ENCODE data around the gene FGD2. TPM values are rescaled to one million over a fixed set of nuclear protein-coding genes. Genes with fewer than 3 reads are reported as not detected.

FGD2 gene
- total RNA-seq, 2 experiments from 2014 or later = 1.4 to 1.6 TPM

DNA sequence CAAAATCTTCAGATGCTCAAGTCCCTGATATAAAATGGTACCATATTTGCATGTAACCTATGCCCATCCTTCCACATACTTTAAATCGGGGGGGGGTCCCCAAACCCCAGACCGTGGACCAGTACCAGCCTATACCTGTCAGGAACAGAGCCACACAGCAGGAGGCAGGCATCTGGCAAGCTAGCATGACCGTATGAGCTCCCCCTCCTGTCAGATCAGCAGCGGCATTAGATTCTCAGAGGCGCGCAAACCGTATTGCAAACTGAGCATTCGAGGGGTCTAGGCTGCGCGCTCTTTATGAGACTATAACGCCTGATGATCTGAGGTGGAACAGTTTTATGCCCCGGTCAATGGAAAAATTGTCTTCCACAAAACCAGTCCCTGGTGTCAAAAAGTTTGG, 30.7 kb downstream of the FGD2 start:
- CTCF ChIA-PET = interaction anchor here (1.6 kb wide), 1 partner anchor 9 kb away, joined by 4 read pairs; no protein-coding TSS in a partner anchor

DNA sequence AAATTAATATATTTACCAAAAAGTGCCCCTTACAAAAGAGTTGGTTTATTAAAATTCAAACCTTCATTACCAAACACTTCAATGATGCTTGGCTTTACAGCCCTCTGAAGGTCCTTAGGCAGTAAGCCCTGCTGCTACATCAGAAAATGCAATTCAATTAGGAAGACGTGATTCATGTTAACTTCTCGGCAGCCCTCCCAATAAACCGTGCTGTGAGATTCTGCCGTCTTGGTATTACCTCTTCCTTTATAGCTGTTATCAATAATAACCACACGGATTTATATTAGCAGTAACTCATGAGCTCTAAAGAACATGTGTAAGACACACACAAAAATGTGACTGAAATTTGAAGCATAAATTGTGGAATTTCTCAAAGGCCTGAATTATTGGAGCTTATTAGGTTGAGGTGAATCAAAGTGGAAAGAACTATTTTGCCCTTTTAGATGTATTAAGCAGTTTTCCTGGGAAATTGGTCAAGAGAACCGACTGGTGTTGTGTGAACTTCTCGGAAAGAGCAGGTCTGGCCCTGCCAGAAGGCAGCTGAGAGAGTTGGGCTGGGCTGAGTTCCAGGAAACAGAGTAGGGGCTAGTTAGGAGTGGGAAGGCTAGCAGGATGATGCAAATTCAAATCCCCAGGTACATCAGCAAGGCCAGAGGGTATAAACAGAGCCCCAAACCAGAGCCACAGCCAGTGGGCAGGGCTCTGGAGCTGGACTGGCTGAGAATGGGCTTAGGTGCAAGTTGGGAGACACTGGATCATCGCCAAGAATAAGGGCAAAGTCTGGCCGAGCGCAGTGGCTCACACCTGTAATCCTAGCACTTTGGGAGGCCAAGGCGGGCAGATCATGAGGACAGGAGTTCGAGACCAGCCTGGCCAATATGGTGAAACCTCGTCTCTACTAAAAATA, 33.1 kb downstream of the FGD2 start:
- Mint-ChIP-seq H3K36me3 (ENCODE audit: low read depth) (peaks cover 3% of the 10 kb centered on the region), H3K4me1 (ENCODE audit: low read depth) (peaks cover 46% of the 10 kb centered on the region), H3K9me3 (no peaks in the 10 kb centered on the region), H3K27me3 (no peaks in the 10 kb centered on the region), H3K27ac (peak overlapping the region; percentile 73), H3K4me3 (no peak overlapping the region)
- DNase-seq = no peak
- CTCF ChIA-PET = interaction anchor here (0.9 to 1.3 kb wide), 4 partner anchors 9 to 171 kb away, joined by 3 read pairs; no protein-coding TSS in a partner anchor
- TF ChIP-seq, protein P1, sequence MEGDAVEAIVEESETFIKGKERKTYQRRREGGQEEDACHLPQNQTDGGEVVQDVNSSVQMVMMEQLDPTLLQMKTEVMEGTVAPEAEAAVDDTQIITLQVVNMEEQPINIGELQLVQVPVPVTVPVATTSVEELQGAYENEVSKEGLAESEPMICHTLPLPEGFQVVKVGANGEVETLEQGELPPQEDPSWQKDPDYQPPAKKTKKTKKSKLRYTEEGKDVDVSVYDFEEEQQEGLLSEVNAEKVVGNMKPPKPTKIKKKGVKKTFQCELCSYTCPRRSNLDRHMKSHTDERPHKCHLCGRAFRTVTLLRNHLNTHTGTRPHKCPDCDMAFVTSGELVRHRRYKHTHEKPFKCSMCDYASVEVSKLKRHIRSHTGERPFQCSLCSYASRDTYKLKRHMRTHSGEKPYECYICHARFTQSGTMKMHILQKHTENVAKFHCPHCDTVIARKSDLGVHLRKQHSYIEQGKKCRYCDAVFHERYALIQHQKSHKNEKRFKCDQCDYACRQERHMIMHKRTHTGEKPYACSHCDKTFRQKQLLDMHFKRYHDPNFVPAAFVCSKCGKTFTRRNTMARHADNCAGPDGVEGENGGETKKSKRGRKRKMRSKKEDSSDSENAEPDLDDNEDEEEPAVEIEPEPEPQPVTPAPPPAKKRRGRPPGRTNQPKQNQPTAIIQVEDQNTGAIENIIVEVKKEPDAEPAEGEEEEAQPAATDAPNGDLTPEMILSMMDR (IDR thresholded peaks at IDR 0.05) = no peak
- ATAC-seq = no peak
- intact Hi-C loops (cut with micrococcal nuclease) = no loop called here
- POLR2A ChIA-PET = interaction anchor here (1.1 to 1.7 kb wide), 2 partner anchors 13 to 134 kb away, joined by 4 to 5 read pairs; no protein-coding TSS in a partner anchor

More for the DNA sequence above, 30.7 kb downstream of the FGD2 start:
- TF ChIP-seq, protein P1 (IDR thresholded peaks at IDR 0.05) = no peak
- Mint-ChIP-seq H3K27ac (no peak overlapping the region), H3K27me3 (no peaks in the 10 kb centered on the region), H3K4me3 (no peak overlapping the region), H3K36me3 (ENCODE audit: low read depth) (peaks cover 7% of the 10 kb centered on the region), H3K9me3 (no peaks in the 10 kb centered on the region), H3K4me1 (ENCODE audit: low read depth) (peaks cover 50% of the 10 kb centered on the region)
- ATAC-seq = no peak
- intact Hi-C loops (cut with micrococcal nuclease) = no loop called here
- DNase-seq = no peak
- POLR2A ChIA-PET = interaction anchor here (9.2 to 10.1 kb wide), 2 partner anchors 12 to 138 kb away, joined by 123 to 158 read pairs; partner anchors contain the start of gene PIM1

DNA sequence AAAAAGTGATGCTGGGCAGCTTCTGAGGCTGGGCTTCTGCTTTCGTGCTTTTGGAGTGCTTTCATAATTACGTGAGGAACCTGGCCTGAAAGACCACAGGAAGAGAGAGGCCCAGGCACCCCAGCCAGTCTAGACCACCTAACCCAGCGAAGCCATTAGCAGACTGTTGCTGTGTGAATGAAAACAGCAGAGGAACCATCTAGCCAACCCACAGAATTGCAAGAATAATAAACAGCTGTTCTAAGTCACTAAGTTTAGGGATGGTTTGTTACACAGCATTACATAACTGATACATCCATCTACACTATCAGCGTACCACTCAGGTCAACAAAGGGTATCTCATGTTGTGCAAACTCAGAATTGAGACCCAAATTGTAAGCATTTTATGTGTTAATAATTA, 34.5 kb downstream of the FGD2 start:
- ChIA-PET CTCF (interaction anchor here (0.9 to 1.4 kb wide), 2 partner anchors 11 to 170 kb away, joined by 3 to 6 read pairs; no protein-coding TSS in a partner anchor), POLR2A (interaction anchor here (1.0 kb wide), 1 partner anchor 8 kb away, joined by 4 read pairs; no protein-coding TSS in a partner anchor)
- DNase-seq = no peak
- intact Hi-C loops (cut with micrococcal nuclease) = no loop called here
- peaks cover 3% of the 10 kb centered on the region for H3K36me3 Mint-ChIP-seq (ENCODE audit: low read depth)
- no peaks in the 10 kb centered on the region for H3K9me3 Mint-ChIP-seq
- no peak overlapping the region for H3K27ac Mint-ChIP-seq
- TF ChIP-seq, protein P1 (IDR thresholded peaks at IDR 0.05) = no peak
- peaks cover 35% of the 10 kb centered on the region for H3K4me1 Mint-ChIP-seq (ENCODE audit: low read depth)
- H3K4me3 Mint-ChIP-seq = no peak overlapping the region
- no peak for ATAC-seq
- H3K27me3 Mint-ChIP-seq = no peaks in the 10 kb centered on the region

DNA sequence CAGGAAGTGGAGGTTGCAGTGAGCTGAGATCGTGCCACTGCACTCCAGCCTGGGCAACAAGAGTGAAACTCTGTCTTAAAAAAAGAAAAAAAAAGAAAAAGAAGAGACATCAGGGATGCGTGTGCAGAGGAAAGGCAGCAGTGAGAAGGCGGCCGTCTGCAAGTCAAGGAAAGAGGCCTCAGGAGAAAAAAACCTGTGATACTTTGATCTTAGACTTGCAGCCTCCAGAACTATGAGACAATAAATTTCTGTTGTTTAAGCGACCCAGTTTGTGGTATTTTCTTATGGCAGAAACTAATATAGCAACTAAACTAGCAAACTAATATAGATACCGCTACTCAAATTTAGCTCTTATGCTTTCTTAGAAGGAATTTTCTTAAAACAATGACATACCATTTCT, 36.1 kb downstream of the FGD2 start:
- TF ChIP-seq, protein P1 (IDR thresholded peaks at IDR 0.05) = no peak
- Mint-ChIP-seq H3K27me3 (no peaks in the 10 kb centered on the region), H3K4me1 (ENCODE audit: low read depth) (peaks cover 40% of the 10 kb centered on the region), H3K36me3 (ENCODE audit: low read depth) (peaks cover 7% of the 10 kb centered on the region), H3K4me3 (no peak overlapping the region), H3K9me3 (peaks cover 2% of the 10 kb centered on the region), H3K27ac (peak overlapping the region; percentile 49)
- POLR2A ChIA-PET = interaction anchor here (0.8 to 1.7 kb wide), 3 partner anchors 8 to 10 kb away, joined by 4 to 8 read pairs (median 6); no protein-coding TSS in a partner anchor
- no peak for DNase-seq
- CTCF ChIA-PET = interaction anchor here (1.2 to 1.7 kb wide), 3 partner anchors 10 to 168 kb away, joined by 4 to 7 read pairs (median 4); no protein-coding TSS in a partner anchor
- intact Hi-C loops (cut with micrococcal nuclease) = no loop called here
- ATAC-seq = peak; percentile 71
